ENCODE measurements around the gene MAGI2. TPM values are rescaled to one million over a fixed set of nuclear protein-coding genes. Genes with fewer than 3 reads are reported as not detected.

The MAGI2 gene
- total RNA-seq, 1 experiment from 2014 or later: 0.52 TPM

DNA sequence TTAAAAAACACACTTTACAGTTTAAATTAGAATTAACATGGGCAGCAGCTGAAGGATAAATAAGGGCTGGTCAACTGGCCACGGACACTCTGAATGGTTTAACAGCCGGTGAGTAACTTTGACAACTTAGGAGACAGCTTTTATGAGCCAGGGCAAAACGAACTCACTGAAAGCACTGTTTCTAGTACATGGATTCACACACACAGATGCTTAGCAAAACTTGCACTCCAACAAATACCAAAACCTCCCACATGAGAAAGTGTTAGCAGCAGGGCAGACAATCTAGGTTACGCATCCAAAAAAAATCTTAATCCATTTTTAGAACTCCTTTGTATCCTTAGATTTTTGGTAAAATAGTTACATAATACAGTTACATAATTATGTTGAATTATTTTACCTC lies 1168.5 kb downstream of the MAGI2 start:
- no TSS peak for BruUV-seq (replicated peaks)
- intact Hi-C loops (cut with micrococcal nuclease; ENCODE audit: unreplicated experiment): no loop called here
- Mint-ChIP-seq H3K27me3 (ENCODE audit: unreplicated experiment) (peaks cover 23% of the 10 kb centered on the region), H3K4me1 (ENCODE audit: low read depth, unreplicated experiment) (no peaks in the 10 kb centered on the region), H3K4me3 (ENCODE audit: low read depth, unreplicated experiment) (no peak overlapping the region), H3K36me3 (ENCODE audit: insufficient read depth, unreplicated experiment) (no peaks in the 10 kb centered on the region), H3K9me3 (ENCODE audit: low read depth, unreplicated experiment) (no peaks in the 10 kb centered on the region), H3K27ac (ENCODE audit: unreplicated experiment) (no peak overlapping the region)
- no peak for DNase-seq
- TF ChIP-seq, protein P1, sequence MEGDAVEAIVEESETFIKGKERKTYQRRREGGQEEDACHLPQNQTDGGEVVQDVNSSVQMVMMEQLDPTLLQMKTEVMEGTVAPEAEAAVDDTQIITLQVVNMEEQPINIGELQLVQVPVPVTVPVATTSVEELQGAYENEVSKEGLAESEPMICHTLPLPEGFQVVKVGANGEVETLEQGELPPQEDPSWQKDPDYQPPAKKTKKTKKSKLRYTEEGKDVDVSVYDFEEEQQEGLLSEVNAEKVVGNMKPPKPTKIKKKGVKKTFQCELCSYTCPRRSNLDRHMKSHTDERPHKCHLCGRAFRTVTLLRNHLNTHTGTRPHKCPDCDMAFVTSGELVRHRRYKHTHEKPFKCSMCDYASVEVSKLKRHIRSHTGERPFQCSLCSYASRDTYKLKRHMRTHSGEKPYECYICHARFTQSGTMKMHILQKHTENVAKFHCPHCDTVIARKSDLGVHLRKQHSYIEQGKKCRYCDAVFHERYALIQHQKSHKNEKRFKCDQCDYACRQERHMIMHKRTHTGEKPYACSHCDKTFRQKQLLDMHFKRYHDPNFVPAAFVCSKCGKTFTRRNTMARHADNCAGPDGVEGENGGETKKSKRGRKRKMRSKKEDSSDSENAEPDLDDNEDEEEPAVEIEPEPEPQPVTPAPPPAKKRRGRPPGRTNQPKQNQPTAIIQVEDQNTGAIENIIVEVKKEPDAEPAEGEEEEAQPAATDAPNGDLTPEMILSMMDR (IDR thresholded peaks at IDR 0.05; ENCODE audit: unreplicated experiment): no peak
- CTCF ChIA-PET: interaction anchor here (0.8 kb wide), 1 partner anchor 112 kb away, joined by 10 read pairs; no protein-coding TSS in a partner anchor

DNA sequence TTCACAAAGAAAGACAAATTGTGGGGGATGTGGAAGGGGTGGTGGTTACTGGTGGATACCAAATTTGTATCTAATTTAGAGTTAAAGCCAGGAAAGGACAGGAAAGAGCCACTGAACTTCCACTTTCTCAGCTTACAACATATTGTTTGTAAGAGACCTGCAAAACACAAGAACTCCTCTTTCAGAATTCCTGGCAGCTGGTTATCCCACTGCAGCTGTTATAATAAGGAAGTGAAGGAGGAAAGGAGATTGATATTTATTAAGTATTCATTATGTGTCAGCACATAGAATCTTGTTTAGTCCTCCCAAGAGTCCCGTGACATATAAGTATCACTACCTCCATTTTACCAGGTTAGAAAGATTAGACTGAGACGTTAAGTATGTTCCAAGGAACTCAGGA lies 1173.2 kb downstream of the MAGI2 start:
- Mint-ChIP-seq H3K4me3 (ENCODE audit: low read depth, unreplicated experiment) (no peak overlapping the region), H3K27ac (ENCODE audit: unreplicated experiment) (no peak overlapping the region), H3K9me3 (ENCODE audit: low read depth, unreplicated experiment) (no peaks in the 10 kb centered on the region), H3K36me3 (ENCODE audit: insufficient read depth, unreplicated experiment) (no peaks in the 10 kb centered on the region), H3K4me1 (ENCODE audit: low read depth, unreplicated experiment) (no peaks in the 10 kb centered on the region), H3K27me3 (ENCODE audit: unreplicated experiment) (no peaks in the 10 kb centered on the region)
- BruUV-seq (replicated peaks): no TSS peak
- CTCF ChIA-PET: no interaction called here
- no peak for DNase-seq
- TF ChIP-seq, protein P1 (IDR thresholded peaks at IDR 0.05; ENCODE audit: unreplicated experiment): no peak
- intact Hi-C loops (cut with micrococcal nuclease; ENCODE audit: unreplicated experiment): no loop called here

DNA sequence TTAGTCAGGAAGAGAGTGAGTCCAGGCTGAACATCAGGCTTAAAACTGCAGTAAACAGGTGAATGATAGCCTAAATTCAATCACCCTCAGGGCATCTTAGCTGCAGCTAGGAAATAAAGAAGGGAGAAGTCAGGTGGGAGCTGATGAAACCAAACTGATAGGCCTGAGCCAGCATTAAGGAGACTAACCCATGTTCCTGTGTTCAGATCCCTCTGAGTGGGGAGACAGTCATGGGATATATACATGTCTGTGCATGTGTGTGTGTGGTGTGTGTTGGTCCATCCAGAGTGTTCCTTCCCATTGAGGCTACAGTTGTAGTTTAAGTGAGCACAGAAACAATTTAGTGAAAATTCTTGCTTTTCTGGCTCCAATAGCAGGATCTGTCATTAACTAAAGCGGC lies 1174.0 kb downstream of the MAGI2 start:
- Mint-ChIP-seq H3K27ac (ENCODE audit: unreplicated experiment) (no peak overlapping the region), H3K4me3 (ENCODE audit: low read depth, unreplicated experiment) (no peak overlapping the region), H3K9me3 (ENCODE audit: low read depth, unreplicated experiment) (no peaks in the 10 kb centered on the region), H3K36me3 (ENCODE audit: insufficient read depth, unreplicated experiment) (no peaks in the 10 kb centered on the region), H3K4me1 (ENCODE audit: low read depth, unreplicated experiment) (no peaks in the 10 kb centered on the region), H3K27me3 (ENCODE audit: unreplicated experiment) (no peaks in the 10 kb centered on the region)
- intact Hi-C loops (cut with micrococcal nuclease; ENCODE audit: unreplicated experiment): no loop called here
- TF ChIP-seq, protein P1 (IDR thresholded peaks at IDR 0.05; ENCODE audit: unreplicated experiment): no peak
- BruUV-seq (replicated peaks): no TSS peak
- no peak for DNase-seq
- CTCF ChIA-PET: no interaction called here

DNA sequence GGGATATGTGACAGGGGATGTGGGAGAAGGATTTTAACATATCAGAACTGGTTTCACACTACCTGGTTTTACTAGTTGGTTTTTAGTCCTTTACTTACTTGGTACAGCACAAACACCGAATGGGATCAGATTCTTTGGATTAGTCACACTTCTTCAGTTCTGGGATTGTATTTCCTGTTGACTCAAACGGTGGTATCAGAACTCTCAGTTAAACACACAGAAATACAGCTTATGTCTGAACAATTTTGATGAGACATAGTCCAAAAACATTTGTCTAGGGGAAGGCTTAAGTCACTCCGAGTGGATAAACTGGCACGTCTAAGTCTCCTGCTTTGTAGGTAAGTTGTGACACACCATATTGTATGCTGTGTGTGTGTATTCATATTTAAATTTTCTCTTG lies 1174.4 kb downstream of the MAGI2 start:
- DNase-seq: no peak
- H3K4me1 Mint-ChIP-seq (ENCODE audit: low read depth, unreplicated experiment): no peaks in the 10 kb centered on the region
- H3K4me3 Mint-ChIP-seq (ENCODE audit: low read depth, unreplicated experiment): no peak overlapping the region
- no TSS peak for BruUV-seq (replicated peaks)
- H3K9me3 Mint-ChIP-seq (ENCODE audit: low read depth, unreplicated experiment): no peaks in the 10 kb centered on the region
- no peak overlapping the region for H3K27ac Mint-ChIP-seq (ENCODE audit: unreplicated experiment)
- H3K36me3 Mint-ChIP-seq (ENCODE audit: insufficient read depth, unreplicated experiment): no peaks in the 10 kb centered on the region
- CTCF ChIA-PET: no interaction called here
- H3K27me3 Mint-ChIP-seq (ENCODE audit: unreplicated experiment): peaks cover under 1% of the 10 kb centered on the region
- TF ChIP-seq, protein P1 (IDR thresholded peaks at IDR 0.05; ENCODE audit: unreplicated experiment): no peak
- intact Hi-C loops (cut with micrococcal nuclease; ENCODE audit: unreplicated experiment): no loop called here
